Measurements from ENCODE around the gene DCHS2.

DCHS2 gene

DNA sequence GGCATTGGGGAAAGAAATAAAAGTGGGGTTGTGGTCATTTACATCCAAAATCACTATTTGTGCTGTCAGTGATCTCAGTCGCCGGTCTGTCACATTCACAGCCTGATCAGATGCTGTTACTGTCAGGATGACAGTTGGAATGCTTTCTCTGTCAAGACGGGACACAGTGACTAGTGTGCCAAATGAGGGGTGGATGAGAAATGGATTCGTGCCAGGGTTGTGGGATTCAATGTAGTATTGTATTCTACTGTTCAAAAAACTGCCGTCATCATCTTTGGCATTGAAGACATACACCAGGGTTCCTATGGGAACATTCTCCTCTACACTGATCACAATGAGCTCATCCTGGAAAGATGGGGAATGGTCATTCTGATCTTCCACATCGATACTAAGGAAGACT lies 171.1 kb downstream of the DCHS2 start:
- no peaks in the 10 kb centered on the region for H3K4me1 ChIP-seq (ENCODE audit: control insufficient read depth, insufficient read depth, low read length)
- no peak overlapping the region for H3K9ac ChIP-seq (ENCODE audit: low read length)
- H3K9me3 ChIP-seq (ENCODE audit: control insufficient read depth, insufficient read depth, low read depth, low read length): no peaks in the 10 kb centered on the region
- no peak overlapping the region for H3K27ac ChIP-seq (ENCODE audit: low read depth, low read length)
- no peaks in the 10 kb centered on the region for H3K27me3 ChIP-seq (ENCODE audit: control insufficient read depth, insufficient read depth, low read length)
- H3K36me3 ChIP-seq (ENCODE audit: control insufficient read depth, insufficient read depth, low read length): no peaks in the 10 kb centered on the region
- no peak overlapping the region for H3K4me3 ChIP-seq (ENCODE audit: low read depth, low read length)

GRCh38 chr4:154319736-154320135 lies 171.9 kb downstream of the DCHS2 start:
- H3K9me3 ChIP-seq (ENCODE audit: control insufficient read depth, insufficient read depth, low read depth, low read length): no peaks in the 10 kb centered on the region
- H3K27me3 ChIP-seq (ENCODE audit: control insufficient read depth, insufficient read depth, low read length): no peaks in the 10 kb centered on the region
- no peaks in the 10 kb centered on the region for H3K36me3 ChIP-seq (ENCODE audit: control insufficient read depth, insufficient read depth, low read length)
- H3K4me3 ChIP-seq (ENCODE audit: low read depth, low read length): no peak overlapping the region
- no peak overlapping the region for H3K9ac ChIP-seq (ENCODE audit: low read length)
- H3K27ac ChIP-seq (ENCODE audit: low read depth, low read length): no peak overlapping the region
- H3K4me1 ChIP-seq (ENCODE audit: control insufficient read depth, insufficient read depth, low read length): no peaks in the 10 kb centered on the region

DNA sequence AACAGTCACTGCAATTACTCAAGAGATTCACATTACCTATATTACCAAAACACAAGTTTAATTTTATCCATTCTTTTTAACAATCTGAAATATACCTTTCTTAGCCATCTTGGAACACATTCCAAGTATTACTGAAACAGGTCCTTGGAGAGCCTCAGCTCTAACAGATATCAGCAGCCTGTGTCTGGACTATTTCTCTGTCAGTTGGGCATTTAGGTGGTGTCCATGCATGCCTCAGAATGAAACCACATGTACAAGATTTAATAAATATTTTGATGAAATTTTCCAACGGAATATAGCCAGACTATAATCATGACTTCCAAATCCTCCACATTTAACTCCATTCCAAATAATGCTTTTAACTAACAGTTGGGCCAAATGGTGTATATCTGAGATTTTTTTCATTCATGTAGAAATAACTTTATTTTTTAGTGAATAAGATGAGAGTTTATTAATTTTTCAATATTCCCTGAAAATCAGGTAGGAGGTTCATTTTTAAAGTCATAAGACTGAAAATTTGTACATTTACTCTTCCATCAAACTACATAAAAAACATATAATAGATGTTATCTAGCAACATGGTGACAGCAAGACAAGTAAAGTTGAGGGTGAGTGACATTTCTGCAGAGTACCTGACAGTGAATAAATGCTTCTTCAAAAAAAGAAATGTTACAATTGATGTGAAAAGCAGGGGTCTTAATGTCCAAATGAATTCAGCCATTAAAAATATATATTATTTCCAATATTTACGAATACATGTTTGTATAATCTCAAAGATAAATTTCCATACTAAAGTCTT lies 174.2 kb downstream of the DCHS2 start:
- H3K36me3 ChIP-seq (ENCODE audit: control insufficient read depth, insufficient read depth, low read length): no peaks in the 10 kb centered on the region
- H3K9me3 ChIP-seq (ENCODE audit: control insufficient read depth, insufficient read depth, low read depth, low read length): no peaks in the 10 kb centered on the region
- H3K9ac ChIP-seq (ENCODE audit: low read length): no peak overlapping the region
- H3K4me3 ChIP-seq (ENCODE audit: low read depth, low read length): no peak overlapping the region
- H3K27me3 ChIP-seq (ENCODE audit: control insufficient read depth, insufficient read depth, low read length): no peaks in the 10 kb centered on the region
- H3K4me1 ChIP-seq (ENCODE audit: control insufficient read depth, insufficient read depth, low read length): peaks cover 5% of the 10 kb centered on the region; the same call in 1 of the 2 replicates
- no peak overlapping the region for H3K27ac ChIP-seq (ENCODE audit: low read depth, low read length)

- Histone ChIP-seq H3K4me3 (ENCODE audit: low read depth, low read length) (no peak overlapping the region), H3K9ac (ENCODE audit: low read length) (no peak overlapping the region), H3K27me3 (ENCODE audit: control insufficient read depth, insufficient read depth, low read length) (no peaks in the 10 kb centered on the region), H3K27ac (ENCODE audit: low read depth, low read length) (no peak overlapping the region), H3K4me1 (ENCODE audit: control insufficient read depth, insufficient read depth, low read length) (peaks cover 5% of the 10 kb centered on the region; the same call in 1 of the 2 replicates), H3K9me3 (ENCODE audit: control insufficient read depth, insufficient read depth, low read depth, low read length) (no peaks in the 10 kb centered on the region), H3K36me3 (ENCODE audit: control insufficient read depth, insufficient read depth, low read length) (no peaks in the 10 kb centered on the region)
Observed at GRCh38 chr4:154315741-154316140, 175.9 kb downstream of the DCHS2 start.

DNA sequence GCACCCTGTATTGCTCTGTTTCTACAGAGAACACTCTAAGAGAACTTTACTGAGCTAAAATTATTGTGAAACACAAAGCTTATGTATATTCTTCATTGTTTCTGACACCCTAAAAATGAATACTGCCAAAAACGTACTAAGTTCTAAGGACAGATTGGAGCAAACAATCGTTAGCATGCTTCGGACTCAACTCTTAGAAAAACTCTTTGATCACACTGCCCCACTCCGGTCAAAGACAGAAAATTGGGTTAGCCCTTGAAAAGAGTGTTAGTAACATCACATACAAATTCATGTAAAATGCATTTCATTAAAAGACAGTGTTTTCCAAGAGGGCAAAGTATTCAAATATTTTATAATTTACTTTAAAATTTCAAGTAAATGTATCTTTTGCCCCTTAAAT lies 177.4 kb downstream of the DCHS2 start:
- H3K4me3 ChIP-seq (ENCODE audit: low read depth, low read length): no peak overlapping the region
- no peak overlapping the region for H3K27ac ChIP-seq (ENCODE audit: low read depth, low read length)
- H3K9me3 ChIP-seq (ENCODE audit: control insufficient read depth, insufficient read depth, low read depth, low read length): no peaks in the 10 kb centered on the region
- H3K4me1 ChIP-seq (ENCODE audit: control insufficient read depth, insufficient read depth, low read length): peaks cover 5% of the 10 kb centered on the region; the same call in 1 of the 2 replicates
- no peak overlapping the region for H3K9ac ChIP-seq (ENCODE audit: low read length)
- H3K27me3 ChIP-seq (ENCODE audit: control insufficient read depth, insufficient read depth, low read length): no peaks in the 10 kb centered on the region
- no peaks in the 10 kb centered on the region for H3K36me3 ChIP-seq (ENCODE audit: control insufficient read depth, insufficient read depth, low read length)

- Histone ChIP-seq H3K9me3 (ENCODE audit: control insufficient read depth, insufficient read depth, low read depth, low read length) (no peaks in the 10 kb centered on the region), H3K4me3 (ENCODE audit: low read depth, low read length) (no peak overlapping the region), H3K27me3 (ENCODE audit: control insufficient read depth, insufficient read depth, low read length) (no peaks in the 10 kb centered on the region), H3K27ac (ENCODE audit: low read depth, low read length) (no peak overlapping the region), H3K36me3 (ENCODE audit: control insufficient read depth, insufficient read depth, low read length) (no peaks in the 10 kb centered on the region), H3K4me1 (ENCODE audit: control insufficient read depth, insufficient read depth, low read length) (peaks cover 5% of the 10 kb centered on the region; the same call in 1 of the 2 replicates), H3K9ac (ENCODE audit: low read length) (no peak overlapping the region)
Observed at GRCh38 chr4:154313004-154313585, 178.5 kb downstream of the DCHS2 start.

GRCh38 chr4:154312246-154312645 lies 179.4 kb downstream of the DCHS2 start:
- H3K36me3 ChIP-seq (ENCODE audit: control insufficient read depth, insufficient read depth, low read length): no peaks in the 10 kb centered on the region
- H3K4me1 ChIP-seq (ENCODE audit: control insufficient read depth, insufficient read depth, low read length): peaks cover 5% of the 10 kb centered on the region; the same call in 1 of the 2 replicates
- no peak overlapping the region for H3K27ac ChIP-seq (ENCODE audit: low read depth, low read length)
- H3K9me3 ChIP-seq (ENCODE audit: control insufficient read depth, insufficient read depth, low read depth, low read length): no peaks in the 10 kb centered on the region
- H3K27me3 ChIP-seq (ENCODE audit: control insufficient read depth, insufficient read depth, low read length): no peaks in the 10 kb centered on the region
- no peak overlapping the region for H3K4me3 ChIP-seq (ENCODE audit: low read depth, low read length)
- no peak overlapping the region for H3K9ac ChIP-seq (ENCODE audit: low read length)

- Histone ChIP-seq H3K27ac (ENCODE audit: low read depth, low read length) (no peak overlapping the region), H3K9ac (ENCODE audit: low read length) (no peak overlapping the region), H3K4me3 (ENCODE audit: low read depth, low read length) (no peak overlapping the region), H3K9me3 (ENCODE audit: control insufficient read depth, insufficient read depth, low read depth, low read length) (no peaks in the 10 kb centered on the region), H3K4me1 (ENCODE audit: control insufficient read depth, insufficient read depth, low read length) (peaks cover 5% of the 10 kb centered on the region; the same call in 1 of the 2 replicates), H3K27me3 (ENCODE audit: control insufficient read depth, insufficient read depth, low read length) (no peaks in the 10 kb centered on the region), H3K36me3 (ENCODE audit: control insufficient read depth, insufficient read depth, low read length) (no peaks in the 10 kb centered on the region)
Observed at GRCh38 chr4:154310578-154310977, 181.0 kb downstream of the DCHS2 start.

- Histone ChIP-seq H3K27me3 (ENCODE audit: control insufficient read depth, insufficient read depth, low read length) (no peaks in the 10 kb centered on the region), H3K9ac (ENCODE audit: low read length) (no peak overlapping the region), H3K4me1 (ENCODE audit: control insufficient read depth, insufficient read depth, low read length) (peaks cover 2% of the 10 kb centered on the region; the same call in 1 of the 2 replicates), H3K27ac (ENCODE audit: low read depth, low read length) (no peak overlapping the region), H3K36me3 (ENCODE audit: control insufficient read depth, insufficient read depth, low read length) (no peaks in the 10 kb centered on the region), H3K4me3 (ENCODE audit: low read depth, low read length) (no peak overlapping the region), H3K9me3 (ENCODE audit: control insufficient read depth, insufficient read depth, low read depth, low read length) (no peaks in the 10 kb centered on the region)
Observed at GRCh38 chr4:154308207-154308606, 183.4 kb downstream of the DCHS2 start.

- no peaks in the 10 kb centered on the region for H3K27me3 ChIP-seq (ENCODE audit: control insufficient read depth, insufficient read depth, low read length)
- H3K9me3 ChIP-seq (ENCODE audit: control insufficient read depth, insufficient read depth, low read depth, low read length): no peaks in the 10 kb centered on the region
- H3K27ac ChIP-seq (ENCODE audit: low read depth, low read length): no peak overlapping the region
- no peaks in the 10 kb centered on the region for H3K36me3 ChIP-seq (ENCODE audit: control insufficient read depth, insufficient read depth, low read length)
- H3K9ac ChIP-seq (ENCODE audit: low read length): no peak overlapping the region
- no peak overlapping the region for H3K4me3 ChIP-seq (ENCODE audit: low read depth, low read length)
- H3K4me1 ChIP-seq (ENCODE audit: control insufficient read depth, insufficient read depth, low read length): no peaks in the 10 kb centered on the region
Observed at GRCh38 chr4:154307451-154307850, 184.1 kb downstream of the DCHS2 start.

DNA sequence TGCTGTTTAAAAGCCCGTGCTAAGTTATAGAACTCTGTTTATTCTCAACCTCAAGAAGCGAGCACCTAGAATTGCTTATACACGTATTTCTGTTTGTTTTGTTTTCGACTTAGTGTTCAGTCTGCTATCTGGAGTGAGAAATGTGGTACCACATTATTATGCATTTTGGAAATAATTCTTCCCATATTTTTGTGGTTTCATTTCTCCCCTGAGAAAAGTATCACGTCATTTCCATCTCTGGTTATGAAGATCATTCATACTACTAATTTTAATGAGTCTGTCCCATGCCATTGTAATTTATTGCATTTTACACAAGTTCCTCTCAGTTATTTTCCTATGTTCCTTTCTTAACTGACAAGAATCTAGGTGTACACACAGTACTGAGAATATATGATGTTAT lies 186.0 kb downstream of the DCHS2 start:
- Histone ChIP-seq H3K9me3 (ENCODE audit: control insufficient read depth, insufficient read depth, low read depth, low read length) (no peaks in the 10 kb centered on the region), H3K36me3 (ENCODE audit: control insufficient read depth, insufficient read depth, low read length) (no peaks in the 10 kb centered on the region), H3K4me3 (ENCODE audit: low read depth, low read length) (no peak overlapping the region), H3K27ac (ENCODE audit: low read depth, low read length) (no peak overlapping the region), H3K9ac (ENCODE audit: low read length) (no peak overlapping the region), H3K27me3 (ENCODE audit: control insufficient read depth, insufficient read depth, low read length) (no peaks in the 10 kb centered on the region), H3K4me1 (ENCODE audit: control insufficient read depth, insufficient read depth, low read length) (no peaks in the 10 kb centered on the region)
